ENCODE results near the gene SPATS1.

Gene SPATS1

GRCh38 chr6:44375071-44375470 lies 32.6 kb downstream of the SPATS1 start:
- H3K4me1 ChIP-seq (ENCODE audit: control insufficient read depth in 2 of 2, insufficient read depth in 1 of 2, low read depth in 1 of 2, low read length in 2 of 2) = no peaks in the 10 kb centered on the region
- H3K23ac ChIP-seq (ENCODE audit: low read depth, low read length, poor library complexity) = no peak overlapping the region
- H3K4ac ChIP-seq (ENCODE audit: low read length) = no peak overlapping the region
- H4K91ac ChIP-seq (ENCODE audit: low read depth, low read length, poor library complexity) = no peak overlapping the region
- H3K27ac ChIP-seq (replicated peaks; ENCODE audit: low read length) = no peak overlapping the region
- no peaks in the 10 kb centered on the region for H3K79me1 ChIP-seq (ENCODE audit: low read depth, low read length)
- no peak for DNase-seq (ENCODE audit: low spot score)
- no peak overlapping the region for H2BK15ac ChIP-seq (ENCODE audit: low read length)
- H2AFZ ChIP-seq (ENCODE audit: low read length) = no peak overlapping the region
- H3K9me3 ChIP-seq (replicated peaks in 1 of 2; ENCODE audit: control insufficient read depth in 2 of 2, insufficient read depth in 1 of 2, low read depth in 1 of 2, low read length in 2 of 2) = no peaks in the 10 kb centered on the region
- H3K9ac ChIP-seq (ENCODE audit: low read depth, low read length, poor library complexity) = no peak overlapping the region
- WGBS, 2 donors (ENCODE audit: extremely low coverage in 2 of 2, insufficient read length in 2 of 2, insufficient replicate concordance in 1 of 2) = no CpG with 5 or more reads among the region's 3 CpGs
- no peak overlapping the region for H3K4me2 ChIP-seq (ENCODE audit: insufficient read depth, low read length, poor library complexity, severe bottlenecking)
- no peak overlapping the region for H3K18ac ChIP-seq (ENCODE audit: low read length)
- H2BK120ac ChIP-seq (ENCODE audit: low read depth, low read length) = no peak overlapping the region
- no peak overlapping the region for H2BK12ac ChIP-seq (ENCODE audit: low read length)
- no peak overlapping the region for H3K14ac ChIP-seq (ENCODE audit: low read length)
- H2AK5ac ChIP-seq (ENCODE audit: low read depth, low read length) = no peak overlapping the region
- no peaks in the 10 kb centered on the region for H3K36me3 ChIP-seq (replicated peaks in 1 of 2; ENCODE audit: control insufficient read depth in 2 of 2, insufficient read depth in 2 of 2, low read length in 2 of 2)
- no peak overlapping the region for H3K4me3 ChIP-seq (ENCODE audit: low read length in 2 of 2)
- no peak overlapping the region for H4K8ac ChIP-seq (ENCODE audit: low read depth, low read length)
- H2BK5ac ChIP-seq (ENCODE audit: low read length) = no peak overlapping the region
- H3K27me3 ChIP-seq (ENCODE audit: control insufficient read depth in 3 of 3, insufficient read depth in 3 of 3, low read depth in 1 of 3, low read length in 3 of 3) = peaks cover 0 to 3% (median 0%) of the 10 kb centered on the region in 3 experiments

GRCh38 chr6:44377484-44377883 lies 35.0 kb downstream of the SPATS1 start:
- no peak overlapping the region for H2AK5ac ChIP-seq (ENCODE audit: low read depth, low read length)
- no peak overlapping the region for H3K9ac ChIP-seq (ENCODE audit: low read depth, low read length, poor library complexity)
- no peak overlapping the region for H4K91ac ChIP-seq (ENCODE audit: low read depth, low read length, poor library complexity)
- H3K4me2 ChIP-seq (ENCODE audit: insufficient read depth, low read length, poor library complexity, severe bottlenecking) = no peak overlapping the region
- H3K9me3 ChIP-seq (replicated peaks in 1 of 2; ENCODE audit: control insufficient read depth in 2 of 2, insufficient read depth in 1 of 2, low read depth in 1 of 2, low read length in 2 of 2) = no peaks in the 10 kb centered on the region
- DNase-seq (ENCODE audit: low spot score) = no peak
- H2BK5ac ChIP-seq (ENCODE audit: low read length) = no peak overlapping the region
- H2BK15ac ChIP-seq (ENCODE audit: low read length) = no peak overlapping the region
- H2BK12ac ChIP-seq (ENCODE audit: low read length) = no peak overlapping the region
- no peak overlapping the region for H3K4me3 ChIP-seq (ENCODE audit: low read length in 2 of 2)
- no peak overlapping the region for H4K8ac ChIP-seq (ENCODE audit: low read depth, low read length)
- H3K4me1 ChIP-seq (ENCODE audit: control insufficient read depth in 2 of 2, insufficient read depth in 1 of 2, low read depth in 1 of 2, low read length in 2 of 2) = no peaks in the 10 kb centered on the region
- H2AFZ ChIP-seq (ENCODE audit: low read length) = no peak overlapping the region
- H3K79me1 ChIP-seq (ENCODE audit: low read depth, low read length) = no peaks in the 10 kb centered on the region
- H3K36me3 ChIP-seq (replicated peaks in 1 of 2; ENCODE audit: control insufficient read depth in 2 of 2, insufficient read depth in 2 of 2, low read length in 2 of 2) = no peaks in the 10 kb centered on the region
- H3K14ac ChIP-seq (ENCODE audit: low read length) = no peak overlapping the region
- H3K4ac ChIP-seq (ENCODE audit: low read length) = no peak overlapping the region
- no peak overlapping the region for H3K18ac ChIP-seq (ENCODE audit: low read length)
- H3K27ac ChIP-seq (replicated peaks; ENCODE audit: low read length) = no peak overlapping the region
- WGBS, 2 donors (ENCODE audit: extremely low coverage in 2 of 2, insufficient read length in 2 of 2, insufficient replicate concordance in 1 of 2) = no CpG with 5 or more reads among the region's 3 CpGs
- no peak overlapping the region for H3K23ac ChIP-seq (ENCODE audit: low read depth, low read length, poor library complexity)
- H2BK120ac ChIP-seq (ENCODE audit: low read depth, low read length) = no peak overlapping the region
- H3K27me3 ChIP-seq (ENCODE audit: control insufficient read depth in 3 of 3, insufficient read depth in 3 of 3, low read depth in 1 of 3, low read length in 3 of 3) = peaks cover 0 to 3% (median 0%) of the 10 kb centered on the region in 3 experiments

GRCh38 chr6:44377971-44378370 lies 35.5 kb downstream of the SPATS1 start:
- H3K9me3 ChIP-seq (replicated peaks in 1 of 2; ENCODE audit: control insufficient read depth in 2 of 2, insufficient read depth in 1 of 2, low read depth in 1 of 2, low read length in 2 of 2) = no peaks in the 10 kb centered on the region
- no peak overlapping the region for H2BK120ac ChIP-seq (ENCODE audit: low read depth, low read length)
- no peak overlapping the region for H2AFZ ChIP-seq (ENCODE audit: low read length)
- DNase-seq (ENCODE audit: low spot score) = no peak
- no peak overlapping the region for H4K8ac ChIP-seq (ENCODE audit: low read depth, low read length)
- H2AK5ac ChIP-seq (ENCODE audit: low read depth, low read length) = no peak overlapping the region
- H2BK12ac ChIP-seq (ENCODE audit: low read length) = no peak overlapping the region
- H3K18ac ChIP-seq (ENCODE audit: low read length) = no peak overlapping the region
- no peak overlapping the region for H4K91ac ChIP-seq (ENCODE audit: low read depth, low read length, poor library complexity)
- H3K27ac ChIP-seq (replicated peaks; ENCODE audit: low read length) = no peak overlapping the region
- H3K36me3 ChIP-seq (replicated peaks in 1 of 2; ENCODE audit: control insufficient read depth in 2 of 2, insufficient read depth in 2 of 2, low read length in 2 of 2) = peaks cover 0 to 3% of the 10 kb centered on the region in 2 donors
- H3K27me3 ChIP-seq (ENCODE audit: control insufficient read depth in 3 of 3, insufficient read depth in 3 of 3, low read depth in 1 of 3, low read length in 3 of 3) = peaks cover 0 to 3% (median 0%) of the 10 kb centered on the region in 3 experiments
- H2BK5ac ChIP-seq (ENCODE audit: low read length) = no peak overlapping the region
- no peak overlapping the region for H3K14ac ChIP-seq (ENCODE audit: low read length)
- no peak overlapping the region for H3K4me2 ChIP-seq (ENCODE audit: insufficient read depth, low read length, poor library complexity, severe bottlenecking)
- no peaks in the 10 kb centered on the region for H3K4me1 ChIP-seq (ENCODE audit: control insufficient read depth in 2 of 2, insufficient read depth in 1 of 2, low read depth in 1 of 2, low read length in 2 of 2)
- no peak overlapping the region for H2BK15ac ChIP-seq (ENCODE audit: low read length)
- no peak overlapping the region for H3K23ac ChIP-seq (ENCODE audit: low read depth, low read length, poor library complexity)
- H3K79me1 ChIP-seq (ENCODE audit: low read depth, low read length) = no peaks in the 10 kb centered on the region
- H3K9ac ChIP-seq (ENCODE audit: low read depth, low read length, poor library complexity) = no peak overlapping the region
- H3K4me3 ChIP-seq (ENCODE audit: low read length in 2 of 2) = no peak overlapping the region
- H3K4ac ChIP-seq (ENCODE audit: low read length) = no peak overlapping the region
- WGBS, 2 donors (ENCODE audit: extremely low coverage in 2 of 2, insufficient read length in 2 of 2, insufficient replicate concordance in 1 of 2) = no CpG with 5 or more reads among the region's 1 CpG

GRCh38 chr6:44381739-44382138 lies 39.3 kb downstream of the SPATS1 start:
- no CpG with 5 or more reads among the region's 2 CpGs for WGBS, 2 donors (ENCODE audit: extremely low coverage in 2 of 2, insufficient read length in 2 of 2, insufficient replicate concordance in 1 of 2)
- Histone ChIP-seq H3K14ac (ENCODE audit: low read length) (no peak overlapping the region), H3K79me1 (ENCODE audit: low read depth, low read length) (no peaks in the 10 kb centered on the region), H3K4me3 (ENCODE audit: low read length in 2 of 2) (no peak overlapping the region), H2BK15ac (ENCODE audit: low read length) (no peak overlapping the region), H2BK5ac (ENCODE audit: low read length) (no peak overlapping the region), H3K4me2 (ENCODE audit: insufficient read depth, low read length, poor library complexity, severe bottlenecking) (no peak overlapping the region), H3K36me3 (replicated peaks in 1 of 2; ENCODE audit: control insufficient read depth in 2 of 2, insufficient read depth in 2 of 2, low read length in 2 of 2) (peaks cover 0 to 13% of the 10 kb centered on the region in 2 donors), H3K4ac (ENCODE audit: low read length) (no peak overlapping the region), H2AK5ac (ENCODE audit: low read depth, low read length) (no peak overlapping the region), H3K4me1 (ENCODE audit: control insufficient read depth in 2 of 2, insufficient read depth in 1 of 2, low read depth in 1 of 2, low read length in 2 of 2) (peaks cover 0 to 2% of the 10 kb centered on the region in 2 donors), H3K9me3 (replicated peaks in 1 of 2; ENCODE audit: control insufficient read depth in 2 of 2, insufficient read depth in 1 of 2, low read depth in 1 of 2, low read length in 2 of 2) (no peaks in the 10 kb centered on the region), H4K8ac (ENCODE audit: low read depth, low read length) (no peak overlapping the region), H3K9ac (ENCODE audit: low read depth, low read length, poor library complexity) (no peak overlapping the region), H4K91ac (ENCODE audit: low read depth, low read length, poor library complexity) (no peak overlapping the region), H2BK12ac (ENCODE audit: low read length) (no peak overlapping the region), H3K27me3 (ENCODE audit: control insufficient read depth in 3 of 3, insufficient read depth in 3 of 3, low read depth in 1 of 3, low read length in 3 of 3) (no peaks in the 10 kb centered on the region), H3K23ac (ENCODE audit: low read depth, low read length, poor library complexity) (no peak overlapping the region), H3K18ac (ENCODE audit: low read length) (no peak overlapping the region), H2BK120ac (ENCODE audit: low read depth, low read length) (no peak overlapping the region), H2AFZ (ENCODE audit: low read length) (no peak overlapping the region), H3K27ac (replicated peaks; ENCODE audit: low read length) (no peak overlapping the region)
- no peak for DNase-seq (ENCODE audit: low spot score)
